Amniotic epithelial cell (primary cell): ENCODE data around the gene FUBP1.
"Not testable (repeated sequence)": the region's sequence is repeated elsewhere in the genome, so short reads cannot be mapped to it uniquely, and the experiment has no call there.

ENCODE experiments used
- DNase-seq: peaks from one replicate; pipeline ENCODE4 v3.0.0-alpha.2; 2010; ENCODE audit warnings: low read depth

Gene FUBP1

GRCh38 chr1:77978969-77979876, at the start of gene FUBP1:
Gene FUBP1 (minus strand): TSS chr1:77979072. CDS start chr1:77979004, 68 bp downstream.
- peak; percentile 99 for DNase-seq

- DNase-seq = not testable (repeated sequence)
Measured at GRCh38 chr1:78021134-78021533, 42.3 kb upstream of the FUBP1 start.

DNA sequence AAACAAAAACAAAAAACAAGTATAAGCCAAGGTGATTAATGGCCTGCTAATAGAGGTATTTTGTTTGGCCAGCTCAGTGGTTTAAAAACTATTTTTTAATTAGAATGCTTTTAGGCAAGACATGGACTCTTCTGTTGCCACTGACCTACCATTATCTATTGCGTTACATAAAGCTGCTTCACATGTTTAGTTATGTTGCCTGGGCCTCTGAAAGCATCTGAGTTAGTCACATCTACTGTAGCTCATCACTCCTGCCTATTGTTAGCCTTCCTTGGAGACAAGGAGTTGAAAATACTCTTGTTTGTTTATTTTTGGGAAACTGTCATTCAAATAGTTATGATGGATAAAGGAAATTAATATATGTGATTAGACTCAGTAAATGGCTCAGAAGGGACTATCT, 40.2 kb upstream of the FUBP1 start:
- DNase-seq = peak; percentile 54

- no peak for DNase-seq
Measured at GRCh38 chr1:78015148-78015547, 36.3 kb upstream of the FUBP1 start.

- DNase-seq = no peak
Measured at GRCh38 chr1:78011050-78011449, 32.2 kb upstream of the FUBP1 start.

- peak; percentile 83 for DNase-seq
Measured at GRCh38 chr1:78009836-78010235, 31.0 kb upstream of the FUBP1 start.

DNA sequence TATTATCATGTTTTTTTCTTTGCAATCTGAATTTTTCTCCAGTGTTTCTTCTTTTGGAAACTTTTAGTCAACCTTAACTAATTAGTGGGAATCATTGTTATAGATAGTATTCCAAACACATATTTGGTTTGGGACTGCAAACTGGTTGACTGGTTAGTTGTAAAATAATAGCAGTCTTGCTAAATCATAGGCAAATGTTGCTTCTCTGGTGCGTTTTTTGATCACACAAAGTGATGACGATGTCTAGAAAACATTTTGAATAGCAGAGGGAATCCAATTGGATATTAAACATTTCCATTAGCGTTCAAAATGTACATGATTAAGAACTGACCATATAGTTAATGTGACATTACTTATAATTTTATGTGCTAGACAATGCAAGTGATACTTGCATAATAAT, 30.4 kb upstream of the FUBP1 start:
- no peak for DNase-seq

- no peak for DNase-seq
Measured at GRCh38 chr1:78007677-78008341, 28.9 kb upstream of the FUBP1 start.

DNA sequence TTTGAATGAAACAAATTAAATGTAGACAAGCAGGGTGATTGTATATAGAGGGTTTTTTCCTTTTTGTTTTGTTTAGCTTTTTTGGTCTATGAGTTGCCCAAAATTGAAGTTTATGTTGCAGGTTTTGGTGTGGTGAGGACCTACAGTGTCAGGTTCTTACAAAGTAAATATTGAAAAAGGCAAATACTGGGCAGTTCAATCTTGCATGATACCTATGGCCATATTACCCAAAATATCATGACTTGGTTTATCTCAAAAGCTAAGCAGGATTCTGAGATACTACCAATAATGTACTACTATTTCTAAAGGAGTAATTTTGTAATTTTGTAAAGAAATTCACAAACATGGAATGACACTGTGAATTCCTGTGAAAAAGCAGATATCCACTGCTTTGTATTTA, 27.6 kb upstream of the FUBP1 start:
- no peak for DNase-seq

GRCh38 chr1:78005755-78006154, 26.9 kb upstream of the FUBP1 start:
- DNase-seq = peak; percentile 90

DNA sequence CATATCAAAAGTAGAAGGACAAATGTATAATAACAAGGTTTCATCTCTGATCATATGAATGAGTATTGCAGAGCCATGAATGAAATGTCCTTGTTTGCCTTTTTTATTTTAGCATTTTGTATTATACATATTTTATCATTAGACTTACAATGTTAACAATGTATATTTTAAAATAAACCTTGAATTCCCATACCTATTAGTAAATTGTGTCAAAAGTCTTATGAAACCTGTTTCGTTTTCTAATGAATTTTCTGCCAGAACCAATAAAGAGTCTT, 26.5 kb upstream of the FUBP1 start:
- no peak for DNase-seq

DNA sequence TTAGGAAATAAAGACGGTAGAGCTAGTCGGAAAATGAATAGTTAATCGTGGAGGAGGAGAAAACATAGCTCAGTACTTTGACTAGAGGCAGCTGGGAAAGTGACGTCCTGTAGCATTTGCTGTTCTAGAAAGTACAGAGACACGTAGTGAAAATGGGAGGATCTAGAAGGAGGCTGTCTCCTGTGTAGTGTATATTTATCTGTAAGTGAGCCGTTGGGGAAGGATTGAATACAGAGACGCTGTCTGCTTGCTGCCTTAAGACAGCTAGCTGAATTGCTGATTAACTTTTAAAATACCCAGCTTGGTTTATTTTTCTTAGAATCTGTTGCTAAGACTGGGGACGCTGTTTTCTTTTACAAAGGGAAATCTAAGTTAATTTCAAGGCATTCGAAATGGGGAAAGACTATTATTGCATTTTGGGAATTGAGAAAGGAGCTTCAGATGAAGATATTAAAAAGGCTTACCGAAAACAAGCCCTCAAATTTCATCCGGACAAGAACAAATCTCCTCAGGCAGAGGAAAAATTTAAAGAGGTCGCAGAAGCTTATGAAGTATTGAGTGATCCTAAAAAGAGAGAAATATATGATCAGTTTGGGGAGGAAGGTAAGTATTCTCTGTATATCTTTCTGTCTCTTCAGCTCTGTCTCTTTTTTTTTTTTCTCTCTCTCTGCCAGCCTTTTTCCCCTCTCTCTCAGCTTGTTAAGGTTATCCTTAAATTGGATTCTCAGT, 26.0 kb upstream of the FUBP1 start, which contains the start of gene DNAJB4:
TSS of gene DNAJB4 (plus strand) at position 221 of the 729 bp plus-strand sequence. CDS start at position 393, 172 bp downstream.
- peak; percentile 99 for DNase-seq

GRCh38 chr1:78003882-78004718, 25.2 kb upstream of the FUBP1 start:
- DNase-seq = peak; percentile 77

DNA sequence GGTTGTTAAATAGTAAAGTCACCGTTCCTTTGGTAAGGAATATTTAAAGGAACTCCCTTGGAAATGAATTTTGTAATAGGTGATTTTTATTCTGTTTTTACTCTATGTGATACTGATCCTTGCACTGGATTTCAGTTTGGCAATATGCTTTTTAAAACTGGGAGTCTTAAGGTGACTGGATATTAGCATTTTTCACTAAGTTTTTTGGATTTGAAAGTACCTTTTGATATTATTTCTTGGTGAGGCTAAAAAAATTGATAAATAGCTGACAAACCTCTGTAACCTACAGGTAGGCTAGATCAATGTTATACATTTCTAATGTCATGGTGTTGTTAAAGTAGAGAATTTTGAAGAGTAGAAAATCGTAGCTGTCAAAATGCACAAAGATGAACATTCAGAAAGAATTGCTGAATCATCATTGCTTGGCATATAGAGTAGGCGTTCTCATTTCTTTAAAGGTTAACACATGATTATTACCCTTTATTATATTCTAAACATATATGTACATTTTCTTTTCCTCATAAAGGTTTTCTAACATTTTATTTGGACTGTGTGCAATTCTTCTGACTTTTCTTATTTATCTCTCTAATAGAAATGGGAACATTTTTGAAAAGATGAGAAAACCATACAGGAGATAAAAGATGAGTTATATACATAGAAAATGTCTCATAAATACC, 24.3 kb upstream of the FUBP1 start:
- DNase-seq = no peak

DNA sequence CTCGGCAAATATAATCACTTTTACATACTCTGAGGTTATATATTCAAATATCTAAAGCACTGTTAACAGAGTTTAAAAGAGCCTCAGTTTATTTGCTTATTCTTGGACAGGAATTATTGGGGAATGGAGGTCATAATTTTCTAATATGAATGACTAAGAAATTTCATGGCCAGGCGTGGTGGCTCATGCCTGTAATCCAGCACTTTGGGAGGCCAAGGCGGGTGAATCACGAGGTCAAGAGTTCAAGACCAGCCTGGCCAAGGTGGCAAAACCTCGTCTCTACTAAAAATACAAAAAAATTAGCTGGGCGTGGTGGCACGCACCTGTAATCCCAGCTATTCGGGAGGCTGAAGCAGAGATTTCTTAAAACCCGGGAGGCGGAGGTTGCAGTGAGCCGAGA, 21.7 kb upstream of the FUBP1 start:
- not testable (repeated sequence) for DNase-seq

DNA sequence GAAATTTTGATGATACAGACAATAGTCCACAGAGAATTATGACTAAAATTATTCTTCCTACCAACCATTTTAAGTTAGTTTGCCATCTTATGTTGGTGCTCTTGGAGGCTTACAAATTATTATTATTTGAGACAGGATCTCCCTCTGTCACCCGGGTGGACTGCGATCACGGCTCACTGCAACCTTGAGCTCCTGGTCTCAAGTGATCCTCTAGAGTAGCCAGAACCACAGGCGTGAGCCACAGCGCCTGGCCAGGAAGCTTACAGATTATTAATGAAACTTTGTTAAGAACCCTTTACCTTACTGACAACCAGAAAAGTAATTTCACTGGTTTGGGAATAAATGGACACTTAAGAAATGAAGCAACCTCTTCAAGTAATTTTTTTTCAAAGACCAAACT, 17.9 kb upstream of the FUBP1 start:
- DNase-seq = no peak

GRCh38 chr1:77994117-77994705, 15.3 kb upstream of the FUBP1 start:
- DNase-seq = no peak

DNA sequence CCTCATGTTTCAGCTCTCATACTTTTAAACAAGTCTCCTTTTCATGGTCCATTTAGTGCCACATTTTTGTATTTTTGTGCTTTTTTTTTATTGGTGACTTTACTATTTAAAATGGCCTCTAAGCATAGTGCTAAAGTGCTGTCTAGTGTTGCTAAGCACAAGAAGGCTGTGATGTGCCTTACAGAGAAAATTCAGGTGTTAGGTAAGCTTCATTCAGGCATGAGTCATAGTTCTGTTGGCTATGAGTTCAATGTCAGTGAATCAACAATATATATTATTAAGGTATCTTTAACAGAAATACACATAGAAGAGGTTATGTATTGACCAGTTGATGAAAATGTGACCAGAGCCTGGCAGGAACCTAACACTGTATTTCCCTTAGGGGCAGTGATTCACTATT, 12.8 kb upstream of the FUBP1 start:
- DNase-seq = no peak

DNA sequence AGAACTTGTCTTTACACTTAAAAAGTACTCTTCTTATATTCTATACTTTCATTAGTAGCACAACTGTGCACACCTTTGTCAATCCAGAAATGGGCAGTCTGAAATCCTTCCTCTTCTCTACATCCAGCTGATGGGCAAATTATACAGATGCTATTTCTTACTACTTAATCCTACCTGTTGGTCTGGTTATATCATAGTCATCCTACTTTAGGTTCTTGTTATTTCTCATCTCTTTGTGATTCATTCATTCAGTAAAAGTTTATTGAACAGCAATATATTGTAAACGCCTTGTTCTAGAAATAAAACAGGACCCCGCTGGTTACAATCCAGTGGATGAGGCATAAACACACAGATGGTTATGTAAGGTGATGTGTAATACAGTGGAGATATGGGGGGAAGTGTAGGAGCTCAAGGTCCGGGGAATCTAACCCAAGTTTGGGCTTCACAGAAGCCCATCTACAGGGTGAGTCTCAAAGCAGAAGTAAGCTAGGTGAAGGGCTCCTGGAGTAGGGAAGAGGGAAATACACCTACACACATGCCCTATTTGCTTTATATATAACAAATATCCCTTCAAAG, 11.8 kb upstream of the FUBP1 start:
- no peak for DNase-seq

GRCh38 chr1:77989744-77990143, 10.9 kb upstream of the FUBP1 start:
- DNase-seq = no peak

GRCh38 chr1:77987919-77988318, 9.0 kb upstream of the FUBP1 start:
- no peak for DNase-seq
